ENCODE results near the gene ATP1B2.

Gene ATP1B2

GRCh38 chr17:7626307-7626706 is 24.4 kb upstream of the ATP1B2 start:
- Histone ChIP-seq H2AFZ (ENCODE audit: low read depth, low read length) (no peak overlapping the region), H3K4me3 (ENCODE audit: low read length) (no peak overlapping the region; the same call in 1 of the 2 replicates), H4K20me1 (ENCODE audit: insufficient read depth, low read length) (no peaks in the 10 kb centered on the region), H3K4me1 (ENCODE audit: low read length) (0 out of 2 replicates have a peak, but pooled peaks cover 4% of the 10 kb centered on the region), H3K36me3 (replicated peaks; ENCODE audit: low read depth, low read length) (no peaks in the 10 kb centered on the region), H3K27ac (ENCODE audit: low read length) (no peak overlapping the region), H3K9ac (ENCODE audit: low read length) (no peak overlapping the region), H3K9me3 (ENCODE audit: insufficient read depth, low read length) (no peaks in the 10 kb centered on the region), H3K27me3 (ENCODE audit: low read depth, low read length) (no peaks in the 10 kb centered on the region), H3K79me2 (ENCODE audit: low read length) (no peaks in the 10 kb centered on the region), H3K4me2 (ENCODE audit: low read length) (no peak overlapping the region)
- TF ChIP-seq EZH2phosphoT487 (IDR thresholded peaks at IDR 0.05; ENCODE audit: low read depth) (no peak), CTCF (IDR thresholded peaks at IDR 0.05; ENCODE audit: low read depth, low read length) (no peak)

GRCh38 chr17:7626956-7627249 is 23.8 kb upstream of the ATP1B2 start:
- H3K27me3 ChIP-seq (ENCODE audit: low read depth, low read length): no peaks in the 10 kb centered on the region
- H3K4me3 ChIP-seq (ENCODE audit: low read length): peak overlapping the region; percentile 100
- H4K20me1 ChIP-seq (ENCODE audit: insufficient read depth, low read length): no peaks in the 10 kb centered on the region
- H3K9ac ChIP-seq (ENCODE audit: low read length): peak overlapping the region; percentile 97
- no peak overlapping the region for H3K27ac ChIP-seq (ENCODE audit: low read length)
- H3K9me3 ChIP-seq (ENCODE audit: insufficient read depth, low read length): no peaks in the 10 kb centered on the region
- H3K36me3 ChIP-seq (replicated peaks; ENCODE audit: low read depth, low read length): no peaks in the 10 kb centered on the region
- no peak overlapping the region for H2AFZ ChIP-seq (ENCODE audit: low read depth, low read length)
- 0 out of 2 replicates have a peak, but pooled peaks cover 4% of the 10 kb centered on the region for H3K4me1 ChIP-seq (ENCODE audit: low read length)
- H3K4me2 ChIP-seq (ENCODE audit: low read length): peak overlapping the region; percentile 91
- H3K79me2 ChIP-seq (ENCODE audit: low read length): no peaks in the 10 kb centered on the region
- TF ChIP-seq EZH2phosphoT487 (IDR thresholded peaks at IDR 0.05; ENCODE audit: low read depth) (no peak), CTCF (IDR thresholded peaks at IDR 0.05; ENCODE audit: low read depth, low read length) (no peak)

GRCh38 chr17:7627250-7628121 is 23.2 kb upstream of the ATP1B2 start, which contains the start of gene SAT2:
TSS of gene SAT2 (minus strand) at chr17:7627821. CDS start at chr17:7627635, 186 bp downstream.
- no peaks in the 10 kb centered on the region for H3K79me2 ChIP-seq (ENCODE audit: low read length)
- peak within 1 kb of the TSS; percentile 97 for H3K9ac ChIP-seq (ENCODE audit: low read length)
- H3K9me3 ChIP-seq (ENCODE audit: insufficient read depth, low read length): no peaks in the 10 kb centered on the region
- H3K4me1 ChIP-seq (ENCODE audit: low read length): 0 out of 2 replicates have a peak, but pooled peaks cover 4% of the 10 kb centered on the region
- no peak within 1 kb of the TSS for H3K27ac ChIP-seq (ENCODE audit: low read length)
- peak within 1 kb of the TSS; percentile 100 for H3K4me3 ChIP-seq (ENCODE audit: low read length)
- TF ChIP-seq EZH2phosphoT487 (IDR thresholded peaks at IDR 0.05; ENCODE audit: low read depth) (no peak), CTCF (IDR thresholded peaks at IDR 0.05; ENCODE audit: low read depth, low read length) (no peak)
- no peaks in the 10 kb centered on the region for H4K20me1 ChIP-seq (ENCODE audit: insufficient read depth, low read length)
- H3K4me2 ChIP-seq (ENCODE audit: low read length): peak within 1 kb of the TSS; percentile 91
- peak within 1 kb of the TSS; percentile 92 for H2AFZ ChIP-seq (ENCODE audit: low read depth, low read length)
- no peaks in the 10 kb centered on the region for H3K27me3 ChIP-seq (ENCODE audit: low read depth, low read length)
- no peaks in the 10 kb centered on the region for H3K36me3 ChIP-seq (replicated peaks; ENCODE audit: low read depth, low read length)

GRCh38 chr17:7629939-7630571 is 20.7 kb upstream of the ATP1B2 start, which contains the start of gene SHBG:
TSS of gene SHBG (plus strand) at chr17:7630135. CDS start at chr17:7630173, 38 bp downstream.
- Histone ChIP-seq H3K9me3 (ENCODE audit: insufficient read depth, low read length) (no peaks in the 10 kb centered on the region), H3K79me2 (ENCODE audit: low read length) (no peaks in the 10 kb centered on the region), H3K27me3 (ENCODE audit: low read depth, low read length) (no peaks in the 10 kb centered on the region), H3K27ac (ENCODE audit: low read length) (no peak within 1 kb of the TSS), H3K36me3 (replicated peaks; ENCODE audit: low read depth, low read length) (no peaks in the 10 kb centered on the region), H2AFZ (ENCODE audit: low read depth, low read length) (no peak within 1 kb of the TSS), H4K20me1 (ENCODE audit: insufficient read depth, low read length) (no peaks in the 10 kb centered on the region), H3K4me2 (ENCODE audit: low read length) (no peak within 1 kb of the TSS), H3K9ac (ENCODE audit: low read length) (no peak within 1 kb of the TSS), H3K4me1 (ENCODE audit: low read length) (0 out of 2 replicates have a peak, but pooled peaks cover 4% of the 10 kb centered on the region), H3K4me3 (ENCODE audit: low read length) (no peak within 1 kb of the TSS)
- TF ChIP-seq CTCF (IDR thresholded peaks at IDR 0.05; ENCODE audit: low read depth, low read length): no peak
- TF ChIP-seq EZH2phosphoT487 (IDR thresholded peaks at IDR 0.05; ENCODE audit: low read depth): no peak
